Measurements from ENCODE around the gene PAX6.

Gene PAX6

DNA sequence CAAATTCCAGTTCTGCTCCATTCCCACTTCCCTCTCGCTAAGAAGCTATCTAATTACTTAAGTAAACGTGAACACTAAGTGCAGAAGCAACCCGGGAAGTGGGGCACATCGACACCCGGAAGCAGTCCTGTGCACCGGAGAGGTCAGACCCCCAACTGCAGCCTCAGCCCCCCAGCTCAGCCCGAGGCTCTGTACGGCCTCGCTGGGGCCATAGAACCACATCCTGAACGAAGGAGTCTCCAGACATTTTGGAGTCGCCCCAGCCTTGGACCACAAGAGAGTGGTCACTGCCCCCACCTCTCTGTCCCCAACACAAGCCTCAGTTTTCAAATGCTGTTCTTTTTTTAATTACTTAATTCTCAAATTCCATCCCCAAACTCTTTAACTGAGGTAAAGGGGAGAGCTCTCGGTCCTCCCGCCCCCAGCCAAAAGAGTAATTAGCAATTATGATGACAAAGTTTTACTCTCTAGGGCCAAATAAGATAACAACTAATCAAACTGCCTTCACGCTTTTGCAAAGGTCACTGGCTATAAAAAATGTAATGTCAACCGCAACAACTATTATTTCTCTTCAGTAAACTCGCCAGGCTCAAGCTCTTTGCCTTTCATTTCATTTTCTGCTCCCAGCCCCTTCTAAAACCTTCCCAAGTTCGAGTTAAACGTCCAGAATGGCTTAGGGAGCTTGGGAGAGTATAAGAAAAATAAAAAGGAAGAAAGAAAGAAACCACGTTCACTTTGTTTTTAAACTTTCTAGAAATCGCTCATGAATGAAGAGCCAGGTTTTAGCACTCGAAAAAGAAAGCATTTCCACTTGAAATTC is 2.2 kb downstream of the PAX6 start:
- no peak for DNase-seq (ENCODE audit: low read depth)

DNA sequence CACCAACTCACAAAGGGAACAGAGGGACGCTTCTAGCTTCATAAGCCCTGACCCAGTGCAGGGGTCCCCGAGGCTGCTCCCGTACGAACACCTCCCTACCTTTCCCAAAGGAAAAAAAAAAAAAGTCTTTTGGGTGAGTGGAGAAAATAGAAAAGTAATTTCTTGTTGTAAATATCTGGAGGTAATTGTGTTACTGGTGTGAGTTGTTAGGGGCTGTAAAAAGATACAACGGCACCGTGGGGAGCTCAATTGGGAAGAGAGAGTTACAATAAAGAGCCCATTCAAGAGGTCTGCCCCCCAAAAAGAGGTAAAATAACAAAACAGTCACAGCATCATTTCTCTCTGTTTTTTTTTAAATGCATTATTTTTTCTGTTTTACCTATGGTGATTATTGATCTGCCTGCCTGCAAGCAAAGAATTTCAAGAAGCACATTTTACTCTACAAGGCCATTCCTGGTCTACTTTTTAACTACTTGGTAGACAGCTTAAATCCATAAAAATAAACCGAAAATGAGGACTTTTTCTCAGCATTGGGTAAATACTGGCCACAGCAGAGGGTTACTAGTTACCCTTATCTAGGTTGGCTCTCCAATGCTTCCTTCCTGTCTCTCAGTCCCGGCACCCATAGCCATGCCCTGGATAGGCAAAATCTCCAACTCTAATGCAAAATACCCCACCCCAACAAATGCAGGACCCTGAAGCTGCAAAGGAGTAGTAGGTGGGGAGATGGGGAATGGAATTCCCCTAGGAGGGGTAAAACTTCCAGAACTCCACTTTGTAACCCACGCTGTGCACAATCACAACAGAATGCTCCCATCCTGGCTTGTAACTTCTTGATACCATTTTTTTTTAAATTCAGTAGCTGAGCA is 3.1 kb downstream of the PAX6 start:
- DNase-seq (ENCODE audit: low read depth), result no peak

DNA sequence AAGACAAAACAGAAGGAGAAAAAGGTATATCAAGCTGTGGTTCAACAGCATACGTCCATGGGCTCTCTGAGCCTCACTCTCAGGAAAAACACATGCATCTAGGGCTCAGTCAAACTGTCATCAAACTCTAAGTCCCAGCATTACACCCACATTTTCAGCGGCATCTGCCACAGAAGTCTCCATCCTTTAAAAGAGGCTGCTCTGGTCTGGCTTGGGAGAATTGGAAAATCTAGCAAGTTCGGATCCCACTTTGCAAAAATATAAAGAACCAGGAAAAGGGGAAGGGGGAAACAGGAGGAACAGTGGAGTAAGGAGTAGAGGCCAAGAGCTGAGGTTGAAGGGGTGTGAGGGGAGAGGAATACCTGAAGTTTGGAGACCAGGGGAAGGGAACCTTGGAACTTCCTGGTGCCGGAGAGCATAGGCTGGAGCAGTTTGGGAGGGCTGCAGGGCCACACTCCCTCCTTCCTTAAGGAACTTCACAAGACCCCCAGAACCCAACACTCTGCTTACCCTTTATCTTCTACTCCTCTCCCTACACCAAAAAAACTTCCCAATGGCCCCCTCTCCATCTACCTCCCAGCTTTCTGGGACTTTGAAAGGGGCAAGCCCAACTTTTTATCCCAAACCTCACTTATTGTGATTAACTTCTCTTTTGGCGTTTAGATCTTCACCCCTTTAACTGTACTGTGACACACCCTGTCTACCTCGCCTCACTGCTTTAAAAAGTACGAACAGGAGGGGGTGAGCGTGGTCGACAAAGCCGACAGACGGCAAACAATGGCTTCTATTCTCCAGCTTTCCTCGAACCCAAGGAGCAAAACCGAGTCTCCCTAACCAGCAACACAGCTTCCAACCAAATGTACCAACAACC is 4.0 kb downstream of the PAX6 start:
- DNase-seq (ENCODE audit: low read depth), result no peak

GRCh38 chr11:31806186-31806927 is 4.8 kb downstream of the PAX6 start:
- DNase-seq (ENCODE audit: low read depth), result no peak

DNA sequence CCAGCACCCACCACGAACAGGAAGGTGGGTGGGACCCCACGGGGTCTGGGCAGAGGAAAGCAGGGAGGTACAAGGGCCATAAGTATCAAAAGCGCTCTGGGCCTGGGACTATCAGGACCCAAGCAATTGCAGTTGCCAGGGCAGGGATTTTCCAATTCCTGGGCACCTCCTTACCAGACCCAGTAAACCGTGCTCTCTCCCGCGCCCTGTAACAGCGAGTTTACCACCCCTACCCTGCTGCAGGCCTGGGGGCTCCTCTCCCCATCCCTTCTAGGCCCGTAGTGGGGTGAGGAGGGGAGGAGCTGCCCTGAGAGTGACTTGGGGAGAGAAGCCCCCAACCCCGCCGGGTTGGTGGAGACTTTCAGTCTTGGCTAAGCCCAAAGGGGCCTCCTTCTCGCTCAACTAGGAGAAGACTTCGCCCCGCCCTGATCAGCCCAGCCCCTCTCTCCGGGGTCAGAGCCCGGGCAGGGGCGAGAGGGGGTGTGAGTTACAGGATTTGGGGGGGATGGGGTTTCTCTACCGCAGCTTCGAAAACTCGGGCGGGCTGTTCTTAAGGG is 5.4 kb downstream of the PAX6 start:
- DNase-seq (ENCODE audit: low read depth), result no peak

DNA sequence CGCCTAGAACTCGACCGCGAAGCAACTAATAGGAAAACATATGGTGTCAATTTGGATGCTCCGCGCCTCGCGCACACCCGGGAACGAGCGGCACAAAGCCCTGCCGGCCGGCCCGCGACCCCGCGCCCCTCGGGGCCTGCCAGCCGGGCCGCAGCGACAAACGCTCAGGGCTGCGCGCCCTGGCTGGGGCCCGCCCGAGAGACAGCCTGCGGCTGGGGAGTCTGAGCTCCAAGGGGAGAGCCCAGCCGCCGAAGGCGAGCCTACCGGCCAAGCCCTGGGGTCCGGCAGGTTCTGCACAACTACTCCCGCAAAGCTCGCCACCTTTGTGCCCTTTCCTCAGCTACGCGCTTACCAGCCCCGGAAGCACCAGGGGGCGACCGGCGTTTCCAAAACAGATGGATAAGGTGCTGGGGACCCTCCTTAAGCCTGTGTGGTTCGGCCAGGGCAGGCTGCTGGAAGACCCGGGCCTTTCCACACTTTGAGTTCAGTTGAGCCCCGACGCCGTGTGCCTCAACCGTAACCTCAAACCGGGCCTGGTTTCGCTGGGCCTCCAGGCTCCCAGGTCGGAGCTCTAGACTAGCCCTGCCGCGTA is 6.0 kb downstream of the PAX6 start:
- DNase-seq (ENCODE audit: low read depth), result no peak

DNA sequence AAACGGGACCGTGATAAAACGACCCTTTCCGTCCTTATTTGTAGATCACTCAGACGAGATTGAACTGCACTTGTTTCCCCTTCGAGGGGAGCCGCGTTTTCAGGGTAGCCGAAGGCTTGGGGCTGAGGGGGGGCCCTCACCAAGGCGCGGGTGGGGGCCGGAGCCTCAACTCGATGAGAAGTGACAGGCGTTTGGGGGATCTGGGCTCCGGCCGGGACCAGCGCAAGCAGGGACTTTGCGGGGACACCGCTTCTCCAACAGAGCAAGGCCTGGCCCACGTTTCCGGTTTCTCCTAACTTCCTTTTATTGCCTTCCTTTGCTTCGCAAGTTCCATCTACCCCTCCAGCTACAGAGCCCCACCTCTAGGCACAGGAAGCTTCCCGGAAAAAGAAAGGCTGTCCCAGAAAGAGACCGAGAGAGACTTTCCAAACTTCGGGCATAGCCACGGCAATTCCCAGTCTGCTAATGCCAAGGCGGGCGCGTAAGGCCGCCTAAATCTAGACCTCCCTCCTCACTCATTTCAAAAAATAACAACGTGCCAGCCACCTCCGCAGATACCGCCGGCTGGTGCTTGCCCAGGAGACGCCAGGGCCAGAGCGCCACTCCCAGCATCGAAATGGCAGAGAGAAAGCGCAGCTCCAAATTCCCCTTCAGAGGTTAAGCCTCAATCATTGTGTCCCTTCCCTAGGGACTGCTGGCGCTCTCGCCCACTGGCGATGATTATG is 6.6 kb downstream of the PAX6 start:
- DNase-seq (ENCODE audit: low read depth), result no peak

- no peak for DNase-seq (ENCODE audit: low read depth)
These were observed 7.3 kb downstream of the PAX6 start for GRCh38 chr11:31803813-31804311.

DNA sequence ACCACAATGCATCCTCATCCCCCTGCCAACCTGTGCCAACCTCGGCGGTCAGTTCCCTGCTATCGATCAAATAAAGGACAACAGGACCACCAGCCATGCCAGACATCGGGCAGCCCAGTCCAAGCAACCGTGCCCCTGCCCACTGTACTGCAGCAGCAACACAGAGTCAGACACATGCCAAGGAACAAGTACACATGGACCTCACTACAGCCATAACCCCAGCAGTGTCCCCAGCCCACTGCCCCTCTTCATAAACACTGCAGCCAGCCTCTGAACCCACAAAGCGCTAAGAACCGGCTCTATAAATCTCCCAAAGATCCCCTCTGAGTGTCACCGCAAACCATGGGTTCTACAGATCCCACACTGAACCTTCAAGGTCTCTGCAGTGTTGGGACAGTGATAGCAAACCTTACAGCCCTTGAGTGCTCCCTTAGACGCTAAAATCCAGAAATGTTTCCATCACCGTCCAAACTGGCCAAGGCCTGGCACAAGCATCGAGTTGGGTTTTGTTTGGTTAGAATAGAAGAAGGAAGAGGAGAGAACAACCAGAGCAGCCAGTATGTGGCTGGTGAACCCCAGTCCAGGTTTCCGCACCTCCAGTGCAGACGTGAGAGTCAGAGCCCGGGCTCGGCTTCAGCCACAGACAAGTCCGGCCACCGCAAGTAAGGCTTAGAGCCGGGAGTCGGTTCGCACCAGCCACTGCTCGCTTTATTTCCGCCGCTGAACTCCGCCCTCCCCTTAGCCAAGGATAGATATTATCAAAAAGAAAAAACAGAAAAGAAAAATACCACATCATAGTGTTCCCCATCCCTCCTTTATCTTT is 7.9 kb downstream of the PAX6 start:
- DNase-seq (ENCODE audit: low read depth), result no peak

GRCh38 chr11:31802609-31802989 is 8.5 kb downstream of the PAX6 start:
- no peak for DNase-seq (ENCODE audit: low read depth)

- DNase-seq (ENCODE audit: low read depth), result no peak
These were observed 9.0 kb downstream of the PAX6 start for GRCh38 chr11:31802000-31802551.

DNA sequence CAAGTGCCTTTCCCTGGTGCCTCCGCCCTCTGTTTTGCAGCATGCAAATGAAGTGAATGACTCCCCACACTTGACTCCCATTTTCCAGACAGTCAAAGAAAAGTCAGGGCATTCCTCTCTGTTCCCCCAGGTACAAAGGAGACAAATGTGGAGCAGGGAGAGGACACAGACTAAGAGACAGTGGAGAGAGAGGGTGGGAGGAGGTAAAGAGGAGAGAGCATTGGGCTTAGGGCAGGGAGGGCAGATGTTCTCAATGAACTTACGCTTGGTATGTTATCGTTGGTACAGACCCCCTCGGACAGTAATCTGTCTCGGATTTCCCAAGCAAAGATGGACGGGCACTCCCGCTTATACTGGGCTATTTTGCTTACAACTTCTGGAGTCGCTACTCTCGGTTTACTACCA is 9.8 kb downstream of the PAX6 start:
- DNase-seq (ENCODE audit: low read depth), result no peak

GRCh38 chr11:31800398-31801265 is 10.5 kb downstream of the PAX6 start:
- DNase-seq (ENCODE audit: low read depth), result no peak

DNA sequence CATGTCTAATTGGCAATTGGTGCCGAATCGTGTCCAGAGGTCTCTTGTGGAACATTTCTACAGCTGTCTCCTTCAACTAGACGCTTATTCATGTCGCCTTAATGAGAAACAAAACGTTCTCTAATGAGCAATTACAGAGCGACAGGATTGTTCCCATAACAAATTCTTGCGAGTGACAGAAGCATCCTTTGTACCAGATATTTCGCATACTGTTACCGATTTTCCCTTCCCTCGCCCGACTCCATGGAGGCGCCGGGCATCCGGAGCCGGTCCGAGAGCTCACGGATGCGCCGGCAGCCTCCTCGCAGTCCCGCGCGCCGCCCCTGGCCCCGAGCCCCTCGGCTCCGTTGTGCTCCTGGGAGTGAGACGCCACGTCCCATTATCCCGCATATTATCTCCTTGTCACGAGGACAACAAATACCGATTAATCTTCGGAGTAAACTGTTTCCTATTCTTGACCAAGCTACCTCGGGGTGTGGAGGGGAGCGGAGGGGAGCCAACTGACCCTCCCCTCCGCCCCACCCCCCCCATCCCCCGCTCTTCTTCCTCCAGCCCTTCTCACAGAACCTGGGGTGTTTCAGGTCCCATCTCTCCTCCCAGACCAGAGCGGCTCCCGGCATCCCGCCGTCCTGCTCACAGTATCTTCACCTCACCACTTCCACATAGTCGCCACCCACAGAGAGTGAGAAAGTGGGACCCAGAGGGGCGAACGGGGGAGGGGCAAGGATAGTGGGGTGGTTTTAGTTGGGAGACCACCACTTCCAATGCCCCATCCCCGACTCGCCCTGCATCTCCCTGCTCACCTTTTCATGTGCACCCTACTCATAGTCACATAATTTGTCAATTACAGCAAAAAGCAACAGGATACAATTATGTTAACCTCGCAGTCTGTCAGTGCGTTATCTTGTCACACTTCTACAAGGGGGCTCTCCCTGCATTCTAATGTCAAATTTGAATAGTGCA is 11.4 kb downstream of the PAX6 start:
- DNase-seq (ENCODE audit: low read depth), result no peak

GRCh38 chr11:31798554-31799434 is 12.3 kb downstream of the PAX6 start:
- no peak for DNase-seq (ENCODE audit: low read depth)
